ENCODE measurements around the gene ADCY7. TPM values are rescaled to one million over a fixed set of nuclear protein-coding genes. Genes with fewer than 3 reads are reported as not detected.
"Not testable (repeated sequence)": the region's sequence is repeated elsewhere in the genome, so short reads cannot be mapped to it uniquely, and the experiment has no call there.

ADCY7 gene
- polyA plus RNA-seq, 1 experiment, result 13.2 TPM

GRCh38 chr16:50238868-50239301 lies 27.5 kb upstream of the ADCY7 start:
- peaks cover 4% of the 10 kb centered on the region for H3K27me3 ChIP-seq (ENCODE audit: control insufficient read depth, insufficient read depth, low read length)
- TF ChIP-seq CTCF (IDR thresholded peaks at IDR 0.05; ENCODE audit: insufficient read depth, low read depth, low read length), result no peak
- H3K4me3 ChIP-seq (ENCODE audit: low read depth, low read length), result no peak overlapping the region
- no peaks in the 10 kb centered on the region for H3K36me3 ChIP-seq (ENCODE audit: control insufficient read depth, insufficient read depth, low read length)
- ChIA-PET CTCF (interaction anchor here (1.0 to 3.7 kb wide), 2 partner anchors 11 to 117 kb away, joined by 3 to 13 read pairs; no protein-coding TSS in a partner anchor), POLR2A (no interaction called here)
- DNase-seq (ENCODE audit: low read depth), result no peak

GRCh38 chr16:50243024-50243423 lies 23.3 kb upstream of the ADCY7 start:
- H3K36me3 ChIP-seq (ENCODE audit: control insufficient read depth, insufficient read depth, low read length); POLR2A ChIA-PET; H3K27me3 ChIP-seq (ENCODE audit: control insufficient read depth, insufficient read depth, low read length); H3K4me3 ChIP-seq (ENCODE audit: low read depth, low read length): not testable (repeated sequence)
- DNase-seq (ENCODE audit: low read depth), result peak; percentile 50
- CTCF ChIA-PET, result interaction anchor here (0.7 to 1.8 kb wide), 5 partner anchors 9 to 177 kb away, joined by 3 to 6 read pairs (median 3); no protein-coding TSS in a partner anchor

GRCh38 chr16:50244140-50244503 lies 22.2 kb upstream of the ADCY7 start:
- CTCF ChIA-PET, result no interaction called here
- Histone ChIP-seq H3K36me3 (ENCODE audit: control insufficient read depth, insufficient read depth, low read length) (no peaks in the 10 kb centered on the region), H3K4me3 (ENCODE audit: low read depth, low read length) (no peak overlapping the region), H3K27me3 (ENCODE audit: control insufficient read depth, insufficient read depth, low read length) (peaks cover 2% of the 10 kb centered on the region)
- no peak for DNase-seq (ENCODE audit: low read depth)
- POLR2A ChIA-PET, result no interaction called here
- no peak for TF ChIP-seq CTCF (IDR thresholded peaks at IDR 0.05; ENCODE audit: insufficient read depth, low read depth, low read length)

GRCh38 chr16:50244504-50245416 lies 21.6 kb upstream of the ADCY7 start:
- CTCF ChIA-PET, result interaction anchor here (0.6 to 1.5 kb wide), 4 partner anchors 110 to 502 kb away, joined by 3 to 5 read pairs (median 4); no protein-coding TSS in a partner anchor
- Histone ChIP-seq H3K4me3 (ENCODE audit: low read depth, low read length) (no peak overlapping the region), H3K27me3 (ENCODE audit: control insufficient read depth, insufficient read depth, low read length) (no peaks in the 10 kb centered on the region; the same call in none of the 2 replicates), H3K36me3 (ENCODE audit: control insufficient read depth, insufficient read depth, low read length) (no peaks in the 10 kb centered on the region)
- DNase-seq (ENCODE audit: low read depth), result no peak
- TF ChIP-seq CTCF (IDR thresholded peaks at IDR 0.05; ENCODE audit: insufficient read depth, low read depth, low read length), result no peak
- POLR2A ChIA-PET, result no interaction called here

GRCh38 chr16:50245417-50246298 lies 20.7 kb upstream of the ADCY7 start:
- H3K4me3 ChIP-seq (ENCODE audit: low read depth, low read length), result peak overlapping the region; percentile 48
- ChIA-PET CTCF (interaction anchor here (0.6 to 1.5 kb wide), 8 partner anchors 14 to 501 kb away, joined by 3 to 6 read pairs (median 4); no protein-coding TSS in a partner anchor), POLR2A (no interaction called here)
- no peaks in the 10 kb centered on the region for H3K36me3 ChIP-seq (ENCODE audit: control insufficient read depth, insufficient read depth, low read length)
- no peaks in the 10 kb centered on the region; the same call in none of the 2 replicates for H3K27me3 ChIP-seq (ENCODE audit: control insufficient read depth, insufficient read depth, low read length)
- DNase-seq (ENCODE audit: low read depth), result no peak
- TF ChIP-seq CTCF (IDR thresholded peaks at IDR 0.05; ENCODE audit: insufficient read depth, low read depth, low read length), result 0 out of 2 replicates have a peak, but pooled peaks have one; percentile 13

Measured in BJ (cell line).